Hepatocyte (in vitro differentiated cells): ENCODE measurements around the gene CDH22. TPM values are rescaled to one million over a fixed set of nuclear protein-coding genes. Genes with fewer than 3 reads are reported as not detected.

ENCODE experiments used
- DNase-seq: peaks from one replicate; pipeline ENCODE4 v3.0.0-alpha.2; 2016; ENCODE audit warnings: low spot score
- H2AFZ ChIP-seq: fragments of 200-600 bp; sonication (generic); 2 replicates; pipeline ENCODE4 v1.6.0; 2016; ENCODE audit warnings: antibody characterized with exemption, mild to moderate bottlenecking
- H3K27ac ChIP-seq: fragments of 200-600 bp; sonication (generic); 2 replicates; pipeline ENCODE4 v1.5.1; 2016; ENCODE audit warnings: mild to moderate bottlenecking
- H3K27me3 ChIP-seq: fragments of 200-600 bp; sonication (generic); 2 replicates; pipeline ENCODE4 v1.6.1; 2016
- H3K36me3 ChIP-seq: fragments of 200-600 bp; sonication (generic); replicated peaks from 2 replicates; pipeline ENCODE4 v1.5.1; 2016; ENCODE audit warnings: low read depth; ENCODE audit not compliant: insufficient read depth
- H3K4me1 ChIP-seq: fragments of 200-600 bp; sonication (generic); 2 replicates; pipeline ENCODE4 v1.5.1; 2016; ENCODE audit warnings: mild to moderate bottlenecking, moderate library complexity; ENCODE audit not compliant: insufficient read depth
- H3K4me2 ChIP-seq: fragments of 200-600 bp; sonication (generic); 2 replicates; pipeline ENCODE4 v1.6.0; 2016
- H3K4me3 ChIP-seq: fragments of 200-600 bp; sonication (generic); 2 replicates; pipeline ENCODE4 v1.5.1; 2016; ENCODE audit warnings: mild to moderate bottlenecking
- H3K79me2 ChIP-seq: fragments of 200-600 bp; sonication (generic); 2 replicates; pipeline ENCODE4 v1.6.0; 2017; ENCODE audit warnings: mild to moderate bottlenecking
- H3K9me2 ChIP-seq: fragments of 200-600 bp; sonication (generic); replicated peaks from 2 replicates; pipeline ENCODE4 v1.6.0; 2017; ENCODE audit warnings: mild to moderate bottlenecking; ENCODE audit not compliant: insufficient read depth
- H3K9me3 ChIP-seq: fragments of 200-600 bp; sonication (generic); 2 replicates; pipeline ENCODE4 v1.5.1; 2016; ENCODE audit warnings: low read depth, mild to moderate bottlenecking
- H4K20me1 ChIP-seq: fragments of 200-600 bp; sonication (generic); 2 replicates; pipeline ENCODE4 v1.6.0; 2016; ENCODE audit warnings: mild to moderate bottlenecking; ENCODE audit not compliant: insufficient read depth, poor library complexity, severe bottlenecking
- EZH2 ChIP-seq: fragments of 200-600 bp; sonication (generic); IDR thresholded peaks from 2 replicates; pipeline ENCODE4 v1.6.1; 2016; ENCODE audit warnings: antibody characterized with exemption, mild to moderate bottlenecking, borderline replicate concordance
- EZH2phosphoT487 ChIP-seq: fragments of 200-600 bp; sonication (generic); IDR thresholded peaks from one replicate; pipeline ENCODE4 v1.6.1; 2018; ENCODE audit warnings: antibody characterized with exemption, mild to moderate bottlenecking, low read depth, moderate library complexity; ENCODE audit not compliant: unreplicated experiment, severe bottlenecking
- WGBS: methylation state at CpG from one replicate; pipeline ENCODE4 v1.1.6; 2016; ENCODE audit warnings: low lambda C conversion rate; ENCODE audit errors: missing lambda C conversion rate; 5-methylcytosine and 5-hydroxymethylcytosine counted together
- polyA plus RNA-seq: library from polyadenylated mRNA; unstranded; fragments of >200 nt; fragmentation: Nextera tagmentation; extraction: Ambion mirVana; gene quantifications from 2 replicates; pipeline ENCODE4 v1.2.1, GENCODE V29; 2016
- total RNA-seq: library from RNA; depleted of rRNA; stranded (reverse); fragments of >200 nt; gene quantifications from 2 replicates; pipeline ENCODE4 v1.2.3, GENCODE V29; 2014
- TF ChIP-seq, protein P1 (sequence below): fragments of 200-600 bp; sonication (generic); IDR thresholded peaks from 2 replicates; pipeline ENCODE4 v1.5.1; 2016; ENCODE audit warnings: antibody characterized with exemption, mild to moderate bottlenecking; ENCODE audit not compliant: poor library complexity

CDH22 gene
- total and polyA plus RNA-seq, 2 experiments from 2014 or later = not detected

DNA sequence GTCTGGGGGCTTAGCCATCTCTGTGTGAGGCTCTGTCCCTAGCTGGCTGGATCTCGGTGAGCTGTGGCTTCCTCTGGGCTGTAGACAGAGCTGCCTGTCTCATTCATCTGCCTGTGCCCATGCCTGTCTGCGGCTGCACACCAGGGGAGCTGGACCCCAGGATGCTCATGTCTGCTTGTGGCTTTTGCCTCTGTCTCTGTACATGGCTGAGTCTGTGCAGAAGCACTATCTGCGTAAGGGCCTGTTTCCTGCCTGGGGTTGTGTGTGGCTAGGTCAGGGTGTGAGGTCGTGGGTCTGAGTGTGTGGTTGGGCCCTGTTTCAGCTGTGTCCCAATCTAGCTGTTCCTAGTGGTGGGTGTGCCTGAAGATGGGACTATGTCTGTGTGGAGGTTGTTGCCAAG, 68.2 kb downstream of the CDH22 start:
- H3K79me2 ChIP-seq = no peaks in the 10 kb centered on the region
- 77% methylated on average over 4 of the region's 4 CpGs for whole genome bisulfite sequencing
- H3K4me1 ChIP-seq = no peaks in the 10 kb centered on the region
- H3K36me3 ChIP-seq = no peaks in the 10 kb centered on the region
- H4K20me1 ChIP-seq = no peaks in the 10 kb centered on the region
- H3K4me2 ChIP-seq = no peak overlapping the region
- no peak overlapping the region for H3K27ac ChIP-seq
- H2AFZ ChIP-seq = no peak overlapping the region
- no peaks in the 10 kb centered on the region for H3K9me2 ChIP-seq
- DNase-seq = no peak
- H3K4me3 ChIP-seq = no peak overlapping the region
- TF ChIP-seq, protein P1, sequence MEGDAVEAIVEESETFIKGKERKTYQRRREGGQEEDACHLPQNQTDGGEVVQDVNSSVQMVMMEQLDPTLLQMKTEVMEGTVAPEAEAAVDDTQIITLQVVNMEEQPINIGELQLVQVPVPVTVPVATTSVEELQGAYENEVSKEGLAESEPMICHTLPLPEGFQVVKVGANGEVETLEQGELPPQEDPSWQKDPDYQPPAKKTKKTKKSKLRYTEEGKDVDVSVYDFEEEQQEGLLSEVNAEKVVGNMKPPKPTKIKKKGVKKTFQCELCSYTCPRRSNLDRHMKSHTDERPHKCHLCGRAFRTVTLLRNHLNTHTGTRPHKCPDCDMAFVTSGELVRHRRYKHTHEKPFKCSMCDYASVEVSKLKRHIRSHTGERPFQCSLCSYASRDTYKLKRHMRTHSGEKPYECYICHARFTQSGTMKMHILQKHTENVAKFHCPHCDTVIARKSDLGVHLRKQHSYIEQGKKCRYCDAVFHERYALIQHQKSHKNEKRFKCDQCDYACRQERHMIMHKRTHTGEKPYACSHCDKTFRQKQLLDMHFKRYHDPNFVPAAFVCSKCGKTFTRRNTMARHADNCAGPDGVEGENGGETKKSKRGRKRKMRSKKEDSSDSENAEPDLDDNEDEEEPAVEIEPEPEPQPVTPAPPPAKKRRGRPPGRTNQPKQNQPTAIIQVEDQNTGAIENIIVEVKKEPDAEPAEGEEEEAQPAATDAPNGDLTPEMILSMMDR = no peak
- no peak for TF ChIP-seq EZH2
- no peak for TF ChIP-seq EZH2phosphoT487
- peaks cover 15% of the 10 kb centered on the region for H3K27me3 ChIP-seq
- no peaks in the 10 kb centered on the region for H3K9me3 ChIP-seq

GRCh38 chr20:46237736-46238135, 70.6 kb downstream of the CDH22 start:
- no peaks in the 10 kb centered on the region for H4K20me1 ChIP-seq
- H3K36me3 ChIP-seq = no peaks in the 10 kb centered on the region
- no peaks in the 10 kb centered on the region for H3K9me2 ChIP-seq
- 79% methylated on average over 1 of the region's 1 CpG for WGBS
- H3K79me2 ChIP-seq = no peaks in the 10 kb centered on the region
- TF ChIP-seq EZH2 = no peak
- no peak for TF ChIP-seq EZH2phosphoT487
- TF ChIP-seq, protein P1 = no peak
- H3K27me3 ChIP-seq = peaks cover 12% of the 10 kb centered on the region
- H3K4me2 ChIP-seq = no peak overlapping the region
- H3K4me3 ChIP-seq = no peak overlapping the region
- DNase-seq = no peak
- H3K4me1 ChIP-seq = no peaks in the 10 kb centered on the region
- H2AFZ ChIP-seq = no peak overlapping the region
- no peaks in the 10 kb centered on the region for H3K9me3 ChIP-seq
- no peak overlapping the region for H3K27ac ChIP-seq

- 25% methylated on average over 10 of the region's 10 CpGs for WGBS
- Histone ChIP-seq H2AFZ (no peak overlapping the region), H3K4me1 (no peaks in the 10 kb centered on the region)
Observed at GRCh38 chr20:46237227-46237626, 71.1 kb downstream of the CDH22 start.

More at GRCh38 chr20:46237227-46237626, 71.1 kb downstream of the CDH22 start:
- Histone ChIP-seq H4K20me1 (no peaks in the 10 kb centered on the region), H3K27me3 (peaks cover 16% of the 10 kb centered on the region), H3K9me2 (no peaks in the 10 kb centered on the region), H3K4me3 (no peak overlapping the region), H3K36me3 (no peaks in the 10 kb centered on the region), H3K4me2 (no peak overlapping the region), H3K27ac (no peak overlapping the region), H3K79me2 (no peaks in the 10 kb centered on the region), H3K9me3 (no peaks in the 10 kb centered on the region)
- DNase-seq = no peak
- no peak for TF ChIP-seq EZH2phosphoT487
- TF ChIP-seq, protein P1 = no peak
- TF ChIP-seq EZH2 = no peak
